Caco-2 (cell line): ENCODE data around the gene NDRG4. TPM values are rescaled to one million over a fixed set of nuclear protein-coding genes. Genes with fewer than 3 reads are reported as not detected.

Experiments
- BruUV-seq: library from RNA; stranded (reverse); fragments of 400-500 nt; replicated peaks from 2 replicates; lab custom pipeline; 2021; lab: Mats Ljungman, UMichigan
- CTCF ChIA-PET: fragments of 300-600 bp; sonication (Branson Sonifier 250); formaldehyde crosslinking; loops from one replicate; lab custom pipeline; 2022; ENCODE audit warnings: antibody characterized with exemption; lab: Charles Lee
- POLR2A ChIA-PET: fragments of 300-600 bp; sonication (Branson Sonifier 250); formaldehyde crosslinking; loops from one replicate; lab custom pipeline; 2022; ENCODE audit warnings: antibody characterized with exemption; lab: Charles Lee
- DNase-seq, 2 experiments: peaks; one replicate each; pipeline versions ENCODE4 v3.0.0 to v3.0.0-alpha.2; 2020 to 2022
- H3K27me3 ChIP-seq: replicated peaks from 2 replicates; pipeline ENCODE4 v1.6.0; 2011; ENCODE audit warnings: low read length; ENCODE audit not compliant: control insufficient read depth, insufficient read depth
- H3K36me3 ChIP-seq: 2 replicates; pipeline ENCODE4 v1.5.1; 2011; ENCODE audit warnings: low read length; ENCODE audit not compliant: control insufficient read depth, insufficient read depth
- H3K4me1 ChIP-seq: fragments of 250-450 bp; sonication (Bioruptor Pico); 2 replicates; pipeline ENCODE4 v1.5.1; 2020; ENCODE audit warnings: mild to moderate bottlenecking
- H3K4me3 ChIP-seq: 2 replicates; pipeline ENCODE4 v1.5.1; 2011; ENCODE audit warnings: low read depth, mild to moderate bottlenecking, control low read depth, low read length
- H3K9me3 ChIP-seq: fragments of 250-450 bp; sonication (Bioruptor Pico); 2 replicates; pipeline ENCODE4 v1.5.1; 2020; ENCODE audit warnings: mild to moderate bottlenecking, moderate library complexity
- H3K27ac Mint-ChIP-seq: one replicate; pipeline ENCODE4 v1.8.0; 2022; ENCODE audit warnings: mixed read lengths; ENCODE audit not compliant: unreplicated experiment
- H3K27me3 Mint-ChIP-seq: one replicate; pipeline ENCODE4 v1.8.0; 2022; ENCODE audit warnings: mixed read lengths; ENCODE audit not compliant: insufficient read depth, unreplicated experiment
- H3K36me3 Mint-ChIP-seq: one replicate; pipeline ENCODE4 v1.8.0; 2022; ENCODE audit warnings: mild to moderate bottlenecking, mixed read lengths; ENCODE audit not compliant: insufficient read depth, unreplicated experiment
- H3K4me1 Mint-ChIP-seq: one replicate; pipeline ENCODE4 v1.8.0; 2022; ENCODE audit warnings: low read depth, mixed read lengths; ENCODE audit not compliant: unreplicated experiment
- H3K4me3 Mint-ChIP-seq: one replicate; pipeline ENCODE4 v1.8.0; 2022; ENCODE audit warnings: mild to moderate bottlenecking, moderate library complexity, mixed read lengths; ENCODE audit not compliant: unreplicated experiment
- H3K9me3 Mint-ChIP-seq: one replicate; pipeline ENCODE4 v1.8.0; 2022; ENCODE audit warnings: mixed read lengths; ENCODE audit not compliant: unreplicated experiment
- CTCF ChIP-seq, 2 experiments: fragments of 200-600 bp in 1 of 2; IDR thresholded peaks; 1 replicate in 1 of 2; 2 replicates in 1 of 2; pipeline versions ENCODE4 v1.5.1 to v1.8.0; 2011 to 2022; ENCODE audit warnings: antibody characterized with exemption in 1 of 2, control low read depth in 1 of 2, inconsistent platforms in 1 of 2, low read depth in 1 of 2, low read length in 1 of 2, mild to moderate bottlenecking in 1 of 2, moderate library complexity in 1 of 2; ENCODE audit not compliant: insufficient read depth in 1 of 2, severe bottlenecking in 1 of 2, unreplicated experiment in 1 of 2
- intact Hi-C: fragments of 100-400 bp; cut with micrococcal nuclease; formaldehyde crosslinking; loops from one replicate; pipeline ENCODE4 v1.10.0; 2022; ENCODE audit not compliant: unreplicated experiment
- total RNA-seq: library from RNA; stranded (reverse); gene quantifications from 2 replicates; pipeline ENCODE4 v1.2.3, GENCODE V29; 2022

Gene NDRG4
- total RNA-seq, 1 experiment from 2014 or later: 10.7 TPM

- intact Hi-C loops: no loop called here
- no peaks in the 10 kb centered on the region for H3K27me3 Mint-ChIP-seq
- no peak overlapping the region for H3K27ac Mint-ChIP-seq
Observed at GRCh38 chr16:58506241-58507194, 6.6 kb downstream of the NDRG4 start.

GRCh38 chr16:58507195-58507962 is 7.4 kb downstream of the NDRG4 start:
- POLR2A ChIA-PET: no interaction called here
- BruUV-seq: no TSS peak

More at GRCh38 chr16:58506241-58507194, 6.6 kb downstream of the NDRG4 start:
- no peak for DNase-seq
- H3K27me3 ChIP-seq: no peaks in the 10 kb centered on the region
- BruUV-seq: no TSS peak
- no peaks in the 10 kb centered on the region for H3K4me1 Mint-ChIP-seq
- H3K4me1 ChIP-seq: no peaks in the 10 kb centered on the region
- peak in 1 of 2 experiments; percentile 10 for TF ChIP-seq CTCF (IDR thresholded peaks at IDR 0.05; ENCODE audit: insufficient read depth in 1 of 2, low read depth in 1 of 2, low read length in 1 of 2, severe bottlenecking in 1 of 2, unreplicated experiment in 1 of 2)
- ChIA-PET CTCF (interaction anchor here (0.7 kb wide), 1 partner anchor 19 kb away, joined by 3 read pairs; no protein-coding TSS in a partner anchor), POLR2A (no interaction called here)
- H3K4me3 Mint-ChIP-seq: no peak overlapping the region
- no peaks in the 10 kb centered on the region for H3K36me3 ChIP-seq
- H3K9me3 ChIP-seq: no peaks in the 10 kb centered on the region
- no peak overlapping the region for H3K4me3 ChIP-seq
- peaks cover 50% of the 10 kb centered on the region for H3K36me3 Mint-ChIP-seq
- no peaks in the 10 kb centered on the region for H3K9me3 Mint-ChIP-seq

More at GRCh38 chr16:58507195-58507962, 7.4 kb downstream of the NDRG4 start:
- intact Hi-C loops: no loop called here
- no peaks in the 10 kb centered on the region for H3K27me3 Mint-ChIP-seq
- no peaks in the 10 kb centered on the region for H3K27me3 ChIP-seq
- TF ChIP-seq CTCF (IDR thresholded peaks at IDR 0.05; ENCODE audit: insufficient read depth in 1 of 2, low read depth in 1 of 2, low read length in 1 of 2, severe bottlenecking in 1 of 2, unreplicated experiment in 1 of 2): peak in 1 of 2 experiments; percentile 1
- CTCF ChIA-PET: interaction anchor here (0.7 kb wide), 1 partner anchor 18 kb away, joined by 3 read pairs; no protein-coding TSS in a partner anchor
- H3K36me3 ChIP-seq: no peaks in the 10 kb centered on the region
- no peak for DNase-seq
- H3K27ac Mint-ChIP-seq: no peak overlapping the region
- H3K9me3 Mint-ChIP-seq: no peaks in the 10 kb centered on the region
- H3K4me1 Mint-ChIP-seq: peaks cover 7% of the 10 kb centered on the region
- peaks cover 54% of the 10 kb centered on the region for H3K36me3 Mint-ChIP-seq
- no peak overlapping the region for H3K4me3 Mint-ChIP-seq
- no peaks in the 10 kb centered on the region for H3K9me3 ChIP-seq
- no peak overlapping the region for H3K4me3 ChIP-seq
- H3K4me1 ChIP-seq: no peaks in the 10 kb centered on the region
